Measurements from ENCODE around the gene VEGFA. TPM values are rescaled to one million over a fixed set of nuclear protein-coding genes. Genes with fewer than 3 reads are reported as not detected.

The VEGFA gene
- total RNA-seq, 3 donors from 2014 or later = 89.4 to 165 (median 94.7) TPM

GRCh38 chr6:43776799-43777776 is 7.1 kb downstream of the VEGFA start:
- intact Hi-C loops (cut with DNase I, micrococcal nuclease) = loop anchor here in 1 of 2 donors (10.0 kb wide), 1 partner anchor 48 kb away; no protein-coding TSS in a partner anchor
- Histone ChIP-seq H3K9me3 (no peaks in the 10 kb centered on the region), H3K36me3 (ENCODE audit: low read depth) (peaks cover 4% of the 10 kb centered on the region), H3K4me3 (no peak overlapping the region), H3K4me1 (ENCODE audit: low read depth) (peaks cover 32% of the 10 kb centered on the region)
- DNase-seq (peak in 1 of 3 donors; percentile 18), ATAC-seq (no peak)
- TF ChIP-seq CTCF (IDR thresholded peaks at IDR 0.05) = no peak

- no peak for TF ChIP-seq CTCF (IDR thresholded peaks at IDR 0.05)
- no peak for ATAC-seq
- peak in 1 of 3 donors; percentile 24 for DNase-seq
- Histone ChIP-seq H3K36me3 (ENCODE audit: low read depth) (peaks cover 4% of the 10 kb centered on the region), H3K4me1 (ENCODE audit: low read depth) (peaks cover 27% of the 10 kb centered on the region), H3K4me3 (no peak overlapping the region), H3K9me3 (no peaks in the 10 kb centered on the region)
- intact Hi-C loops (cut with DNase I, micrococcal nuclease) = loop anchor here in 1 of 2 donors (10.0 kb wide), 1 partner anchor 47 kb away; no protein-coding TSS in a partner anchor
Observed at GRCh38 chr6:43778131-43778855, 8.3 kb downstream of the VEGFA start.

DNA sequence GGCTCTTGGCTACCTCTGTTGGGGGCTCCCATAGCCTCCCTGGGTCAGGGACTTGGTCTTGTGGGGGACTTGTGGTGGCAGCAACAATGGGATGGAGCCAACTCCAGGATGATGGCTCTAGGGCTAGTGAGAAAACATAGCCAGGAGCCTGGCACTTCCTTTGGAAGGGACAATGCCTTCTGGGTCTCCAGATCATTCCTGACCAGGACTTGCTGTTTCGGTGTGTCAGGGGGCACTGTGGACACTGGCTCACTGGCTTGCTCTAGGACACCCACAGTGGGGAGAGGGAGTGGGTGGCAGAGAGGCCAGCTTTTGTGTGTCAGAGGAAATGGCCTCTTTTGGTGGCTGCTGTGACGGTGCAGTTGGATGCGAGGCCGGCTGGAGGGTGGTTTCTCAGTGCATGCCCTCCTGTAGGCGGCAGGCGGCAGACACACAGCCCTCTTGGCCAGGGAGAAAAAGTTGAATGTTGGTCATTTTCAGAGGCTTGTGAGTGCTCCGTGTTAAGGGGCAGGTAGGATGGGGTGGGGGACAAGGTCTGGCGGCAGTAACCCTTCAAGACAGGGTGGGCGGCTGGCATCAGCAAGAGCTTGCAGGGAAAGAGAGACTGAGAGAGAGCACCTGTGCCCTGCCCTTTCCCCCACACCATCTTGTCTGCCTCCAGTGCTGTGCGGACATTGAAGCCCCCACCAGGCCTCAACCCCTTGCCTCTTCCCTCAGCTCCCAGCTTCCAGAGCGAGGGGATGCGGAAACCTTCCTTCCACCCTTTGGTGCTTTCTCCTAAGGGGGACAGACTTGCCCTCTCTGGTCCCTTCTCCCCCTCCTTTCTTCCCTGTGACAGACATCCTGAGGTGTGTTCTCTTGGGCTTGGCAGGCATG is 9.2 kb downstream of the VEGFA start:
- intact Hi-C loops (cut with DNase I, micrococcal nuclease) = loop anchor here in 1 of 2 donors (10.0 kb wide), 1 partner anchor 46 kb away; no protein-coding TSS in a partner anchor
- DNase-seq (no peak), ATAC-seq (no peak)
- no peak for TF ChIP-seq CTCF (IDR thresholded peaks at IDR 0.05)
- Histone ChIP-seq H3K36me3 (ENCODE audit: low read depth) (peaks cover 4% of the 10 kb centered on the region), H3K4me1 (ENCODE audit: low read depth) (peaks cover 18% of the 10 kb centered on the region), H3K4me3 (no peak overlapping the region), H3K9me3 (no peaks in the 10 kb centered on the region)

GRCh38 chr6:43779852-43780236 is 9.8 kb downstream of the VEGFA start:
- no peak for TF ChIP-seq CTCF (IDR thresholded peaks at IDR 0.05)

GRCh38 chr6:43780293-43780692 is 10.3 kb downstream of the VEGFA start:
- intact Hi-C loops (cut with DNase I, micrococcal nuclease) = no loop called here
- Histone ChIP-seq H3K9me3 (no peaks in the 10 kb centered on the region), H3K4me1 (ENCODE audit: low read depth) (peaks cover 7% of the 10 kb centered on the region), H3K36me3 (ENCODE audit: low read depth) (peaks cover 5% of the 10 kb centered on the region), H3K4me3 (no peak overlapping the region)
- DNase-seq (no peak), ATAC-seq (no peak)
- no peak for TF ChIP-seq CTCF (IDR thresholded peaks at IDR 0.05)

More at GRCh38 chr6:43779852-43780236, 9.8 kb downstream of the VEGFA start:
- Histone ChIP-seq H3K4me3 (no peak overlapping the region), H3K36me3 (ENCODE audit: low read depth) (peaks cover 4% of the 10 kb centered on the region), H3K4me1 (ENCODE audit: low read depth) (peaks cover 12% of the 10 kb centered on the region), H3K9me3 (no peaks in the 10 kb centered on the region)
- ATAC-seq = peak; percentile 3
- no peak for DNase-seq
- intact Hi-C loops (cut with DNase I, micrococcal nuclease) = loop anchor here in 1 of 2 donors (10.0 kb wide), 1 partner anchor 45 kb away; no protein-coding TSS in a partner anchor
